GM10266 (cell line): ENCODE results near the gene WRAP73.

ENCODE experiments used
- DNase-seq: peaks from one replicate; pipeline ENCODE4 v3.0.0; 2012; ENCODE audit errors: extremely low spot score
- CTCF ChIP-seq: IDR thresholded peaks from 2 replicates; pipeline ENCODE4 v1.5.1; 2012; ENCODE audit warnings: mild to moderate bottlenecking, low read depth; ENCODE audit not compliant: control insufficient read depth, insufficient read depth; ENCODE audit errors: missing control alignments

The WRAP73 gene

GRCh38 chr1:3688356-3689137 is 38.6 kb upstream of the WRAP73 start:
- TF ChIP-seq CTCF = no peak
- DNase-seq = peak; percentile 81

- DNase-seq = no peak
- no peak for TF ChIP-seq CTCF
Measured at GRCh38 chr1:3687504-3687903, 37.6 kb upstream of the WRAP73 start.

- DNase-seq = no peak
- TF ChIP-seq CTCF = no peak
Measured at GRCh38 chr1:3685906-3686305, 36.0 kb upstream of the WRAP73 start.

- no peak for DNase-seq
- TF ChIP-seq CTCF = no peak
Measured at GRCh38 chr1:3685222-3685621, 35.3 kb upstream of the WRAP73 start.

- TF ChIP-seq CTCF = no peak
- no peak for DNase-seq
Measured at GRCh38 chr1:3683992-3684391, 34.1 kb upstream of the WRAP73 start.

GRCh38 chr1:3683197-3683596 is 33.3 kb upstream of the WRAP73 start:
- no peak for TF ChIP-seq CTCF
- no peak for DNase-seq
